SK-N-MC (cell line): Measurements from ENCODE around the gene ZMIZ1.

Experiments
- EZH2 ChIP-seq: fragments of 200-600 bp; sonication (generic); IDR thresholded peaks from one replicate; pipeline ENCODE4 v1.6.1; 2017; ENCODE audit warnings: antibody characterized with exemption
- FOXP2 ChIP-seq: optimal IDR thresholded peaks from 2 replicates; pipeline ENCODE3; 2011; ENCODE audit warnings: mild to moderate bottlenecking, moderate library complexity; ENCODE audit not compliant: insufficient read depth; ENCODE audit errors: extremely low read length, control extremely low read depth
- POLR2AphosphoS5 ChIP-seq: IDR thresholded peaks from 2 replicates; pipeline ENCODE4 v1.6.1; 2012; ENCODE audit warnings: mild to moderate bottlenecking, low read depth, low read length, borderline replicate concordance

GRCh38 chr10:79234391-79235315 lies 165.9 kb downstream of the ZMIZ1 start:
- TF ChIP-seq POLR2AphosphoS5, result no peak
- no peak for TF ChIP-seq EZH2
- no peak for TF ChIP-seq FOXP2
